C4-2B (cell line): Measurements from ENCODE around the gene ANK3.

Experiments used
- H3K27ac ChIP-seq: fragments of 450-650 bp; 2 replicates; pipeline ENCODE4 v1.5.1; 2017
- ZFX ChIP-seq: fragments of 450-650 bp; IDR thresholded peaks from 2 replicates; pipeline ENCODE4 v1.6.1; 2017
- TF ChIP-seq, protein P1 (sequence below): fragments of 450-650 bp; conservative IDR thresholded peaks from 2 replicates; pipeline ENCODE4 v1.5.1; 2017; ENCODE audit warnings: mild to moderate bottlenecking

ANK3 gene

DNA sequence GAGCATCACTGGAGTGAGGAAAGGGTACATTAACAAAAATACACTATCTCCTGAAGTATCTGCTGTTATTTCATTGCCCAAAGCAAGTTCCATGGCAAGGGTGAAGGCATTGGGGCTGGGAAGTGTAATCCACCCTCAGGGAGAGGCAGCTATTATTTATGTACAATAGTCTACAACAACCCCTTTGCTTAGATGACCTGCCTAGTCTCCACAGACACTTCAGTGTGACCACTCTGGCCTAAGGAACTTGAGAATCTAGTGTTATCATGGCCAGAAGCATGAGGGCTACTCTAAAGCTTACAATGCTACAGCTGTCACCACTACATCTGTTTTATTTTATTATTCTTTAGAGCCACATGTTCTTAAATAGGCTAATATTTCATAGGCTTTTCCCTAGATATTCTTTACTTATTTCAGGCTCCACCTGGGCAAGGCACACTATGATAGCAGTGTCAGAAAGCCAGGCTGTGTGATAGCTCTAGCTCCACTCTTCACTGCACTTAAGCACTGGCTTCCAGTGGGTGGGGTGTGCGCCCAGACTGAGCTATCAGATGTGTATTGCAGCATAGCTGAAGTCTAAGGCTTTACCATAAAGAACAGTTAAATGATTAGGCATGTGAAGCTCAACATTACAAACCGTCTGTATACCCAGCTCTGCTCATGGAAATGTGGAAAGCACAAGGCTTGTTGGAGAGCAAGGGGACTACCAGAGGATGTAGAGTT is 366.4 kb downstream of the ANK3 start:
- TF ChIP-seq ZFX = no peak
- TF ChIP-seq, protein P1, sequence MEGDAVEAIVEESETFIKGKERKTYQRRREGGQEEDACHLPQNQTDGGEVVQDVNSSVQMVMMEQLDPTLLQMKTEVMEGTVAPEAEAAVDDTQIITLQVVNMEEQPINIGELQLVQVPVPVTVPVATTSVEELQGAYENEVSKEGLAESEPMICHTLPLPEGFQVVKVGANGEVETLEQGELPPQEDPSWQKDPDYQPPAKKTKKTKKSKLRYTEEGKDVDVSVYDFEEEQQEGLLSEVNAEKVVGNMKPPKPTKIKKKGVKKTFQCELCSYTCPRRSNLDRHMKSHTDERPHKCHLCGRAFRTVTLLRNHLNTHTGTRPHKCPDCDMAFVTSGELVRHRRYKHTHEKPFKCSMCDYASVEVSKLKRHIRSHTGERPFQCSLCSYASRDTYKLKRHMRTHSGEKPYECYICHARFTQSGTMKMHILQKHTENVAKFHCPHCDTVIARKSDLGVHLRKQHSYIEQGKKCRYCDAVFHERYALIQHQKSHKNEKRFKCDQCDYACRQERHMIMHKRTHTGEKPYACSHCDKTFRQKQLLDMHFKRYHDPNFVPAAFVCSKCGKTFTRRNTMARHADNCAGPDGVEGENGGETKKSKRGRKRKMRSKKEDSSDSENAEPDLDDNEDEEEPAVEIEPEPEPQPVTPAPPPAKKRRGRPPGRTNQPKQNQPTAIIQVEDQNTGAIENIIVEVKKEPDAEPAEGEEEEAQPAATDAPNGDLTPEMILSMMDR = no peak
- no peak overlapping the region for H3K27ac ChIP-seq

DNA sequence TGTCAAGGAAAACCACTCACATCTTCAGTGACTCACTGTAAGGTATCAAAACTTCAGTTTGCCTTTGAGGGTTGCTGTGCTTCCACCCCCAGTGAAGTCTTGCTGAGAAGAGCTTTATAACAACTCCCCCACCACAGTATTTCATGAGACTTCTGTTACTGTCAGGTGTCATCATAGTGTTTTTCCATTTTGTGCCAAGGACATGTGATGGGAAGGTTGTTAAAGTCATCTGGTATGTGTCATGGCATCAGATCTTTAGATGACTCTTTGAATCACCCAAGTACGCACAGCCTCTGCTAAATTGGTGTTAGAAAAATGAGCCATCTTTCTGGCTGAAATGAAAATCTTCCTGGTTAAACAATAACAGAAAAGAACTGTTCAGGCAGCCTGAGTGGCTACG is 368.3 kb downstream of the ANK3 start:
- no peak for TF ChIP-seq ZFX
- TF ChIP-seq, protein P1 = no peak
- no peak overlapping the region for H3K27ac ChIP-seq

DNA sequence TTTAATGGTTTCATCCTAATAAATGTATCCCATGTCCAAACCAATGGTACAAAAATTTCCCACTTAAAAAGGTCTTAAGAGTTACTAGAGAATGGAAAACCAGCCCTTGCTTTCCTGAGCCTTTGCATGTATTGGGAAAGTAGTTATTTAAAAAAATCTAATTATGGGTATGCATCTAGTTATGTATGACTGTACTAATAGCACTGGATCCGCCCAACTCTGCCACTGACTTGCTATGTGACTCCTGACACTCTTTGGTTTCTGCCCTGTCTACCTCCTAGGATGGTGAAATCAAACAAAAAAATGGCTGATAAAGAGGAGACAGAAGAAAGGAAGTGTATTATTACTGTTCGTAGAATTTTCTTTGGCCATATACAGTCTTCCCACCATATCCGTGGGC is 372.9 kb downstream of the ANK3 start:
- no peak for TF ChIP-seq ZFX
- TF ChIP-seq, protein P1 = no peak
- H3K27ac ChIP-seq = no peak overlapping the region

DNA sequence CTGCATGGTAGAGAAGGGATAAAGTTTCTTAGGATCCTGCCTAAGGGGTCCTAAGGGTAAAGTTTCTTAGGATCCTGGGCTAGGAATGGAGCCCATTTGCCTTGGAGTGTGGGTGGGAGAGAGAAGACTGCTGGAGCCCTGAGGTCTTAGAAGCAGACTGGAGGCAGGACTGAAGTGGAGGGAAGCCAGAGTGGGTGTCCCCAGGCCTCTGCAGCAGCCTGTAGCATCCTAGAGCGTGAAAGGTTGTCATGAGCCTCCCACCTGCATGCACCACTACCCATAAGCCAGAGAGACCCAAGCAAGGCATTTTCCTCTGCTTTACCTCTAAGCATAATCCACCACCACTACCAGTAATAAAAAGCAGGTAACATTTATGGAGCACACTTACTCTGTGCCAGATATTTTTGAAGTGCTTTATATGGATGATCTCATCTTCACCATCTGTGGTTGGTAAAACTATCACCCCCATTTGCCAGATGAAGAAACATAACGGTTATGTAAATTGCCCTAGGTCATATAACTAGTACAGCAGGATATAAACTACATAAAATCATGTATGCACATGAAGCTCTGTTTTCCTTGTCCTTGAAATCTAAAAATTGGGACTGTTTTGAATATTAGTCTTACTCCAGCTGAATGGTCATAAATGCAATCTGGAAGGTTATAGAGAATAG is 379.8 kb downstream of the ANK3 start:
- TF ChIP-seq, protein P1 = no peak
- TF ChIP-seq ZFX = no peak
- no peak overlapping the region for H3K27ac ChIP-seq

DNA sequence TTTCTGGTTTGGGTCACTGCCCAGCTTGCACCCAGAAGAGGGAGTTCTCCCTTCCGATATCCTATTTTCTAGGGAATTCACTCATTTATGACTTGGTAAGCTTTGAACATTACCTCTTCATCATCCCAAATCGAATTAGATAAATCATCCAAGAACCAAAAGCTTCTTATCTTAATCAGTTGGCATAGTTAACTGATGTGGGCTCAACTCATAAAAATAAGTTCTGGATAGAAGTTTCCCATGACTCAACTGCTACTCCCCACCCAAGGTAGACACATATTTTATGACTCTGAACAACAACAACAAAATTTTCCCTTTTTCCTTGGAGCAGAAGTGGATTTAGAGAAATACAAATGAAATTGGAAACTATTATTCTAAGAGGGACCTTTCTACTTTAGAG is 380.4 kb downstream of the ANK3 start:
- H3K27ac ChIP-seq = no peak overlapping the region
- TF ChIP-seq, protein P1 = no peak

DNA sequence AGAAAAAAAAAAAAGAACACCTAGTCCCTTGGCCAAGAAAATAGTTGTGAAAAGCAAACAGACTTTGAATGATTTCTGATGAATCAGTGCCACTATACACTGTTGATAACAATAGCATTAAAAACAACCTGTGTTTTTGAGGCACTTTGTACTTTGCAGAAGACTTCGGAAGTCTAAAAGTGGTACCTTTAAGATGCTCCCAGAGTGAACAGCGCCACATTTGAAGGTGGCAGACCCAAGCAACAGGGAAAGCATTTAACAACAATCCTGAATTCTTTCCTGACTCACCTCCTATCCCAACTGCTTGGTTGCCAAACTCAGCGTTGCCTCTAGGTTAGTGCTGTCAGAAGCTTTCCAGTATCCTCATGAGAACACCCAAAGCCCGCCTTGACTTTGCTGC is 380.9 kb downstream of the ANK3 start:
- no peak for TF ChIP-seq ZFX
- TF ChIP-seq, protein P1 = peak; percentile 18; the same call in 1 of the 2 replicates
- H3K27ac ChIP-seq = no peak overlapping the region

DNA sequence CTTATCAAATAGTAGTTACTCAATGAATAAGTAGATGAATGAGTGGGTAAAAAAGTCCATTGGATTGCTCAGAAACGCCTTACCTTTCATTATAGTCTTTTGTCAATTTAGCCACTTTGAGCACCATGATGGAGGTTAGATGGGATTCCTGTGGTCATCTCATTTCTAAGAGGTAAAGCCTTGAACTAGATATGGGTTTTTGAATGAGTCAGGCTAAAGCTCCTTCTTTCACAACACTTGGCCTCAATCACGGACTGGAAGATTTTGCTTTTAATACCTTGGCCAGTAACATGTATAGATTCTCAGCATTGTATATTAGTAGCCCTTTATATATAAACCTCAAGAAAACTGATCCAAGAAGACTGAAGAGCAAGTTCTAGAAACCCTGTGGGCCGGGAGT is 383.6 kb downstream of the ANK3 start:
- no peak overlapping the region for H3K27ac ChIP-seq
- TF ChIP-seq, protein P1 = no peak
- no peak for TF ChIP-seq ZFX
